Measurements from ENCODE around the gene FANCF. TPM values are rescaled to one million over a fixed set of nuclear protein-coding genes. Genes with fewer than 3 reads are reported as not detected.

The FANCF gene
- total RNA-seq, 1 experiment from 2014 or later: 23.0 TPM

- TF ChIP-seq ATF2 (CRISPR knock-in tag; IDR thresholded peaks at IDR 0.05; ENCODE audit: borderline replicate concordance, low read depth) (no peak), MAX (CRISPR knock-in tag; IDR thresholded peaks at IDR 0.05) (peak; percentile 89), MYBL2 (CRISPR knock-in tag; IDR thresholded peaks at IDR 0.05) (peak; percentile 41; the same call in 1 of the 2 replicates), ETV6 (CRISPR knock-in tag; IDR thresholded peaks at IDR 0.05) (0 out of 2 replicates have a peak, but pooled peaks have one; percentile 9), FOXP1 (CRISPR knock-in tag; IDR thresholded peaks at IDR 0.05; ENCODE audit: borderline replicate concordance) (peak; percentile 74; the same call in 1 of the 2 replicates), PREB (CRISPR knock-in tag; IDR thresholded peaks at IDR 0.05; ENCODE audit: borderline replicate concordance) (no peak), NR2C2 (CRISPR knock-in tag; IDR thresholded peaks at IDR 0.05) (no peak), FOXJ3 (CRISPR knock-in tag; IDR thresholded peaks at IDR 0.05; ENCODE audit: borderline replicate concordance) (no peak), ZNF232 (CRISPR knock-in tag; IDR thresholded peaks at IDR 0.05) (peak; percentile 17; the same call in 1 of the 2 replicates), ZNF317 (CRISPR knock-in tag; IDR thresholded peaks at IDR 0.05; ENCODE audit: borderline replicate concordance, low read depth) (peak; percentile 51; the same call in 1 of the 2 replicates), ATF3 (CRISPR knock-in tag; conservative IDR thresholded peaks at IDR 0.05) (peak; percentile 50; the same call in 1 of the 2 replicates), GABPB1 (CRISPR knock-in tag; IDR thresholded peaks at IDR 0.05) (peak; percentile 79), TEAD1 (CRISPR knock-in tag; IDR thresholded peaks at IDR 0.05) (peak; percentile 21; the same call in 1 of the 2 replicates), FOXP4 (CRISPR knock-in tag; IDR thresholded peaks at IDR 0.05) (peak; percentile 63; the same call in 1 of the 2 replicates)
- TF ChIP-seq, protein P1, sequence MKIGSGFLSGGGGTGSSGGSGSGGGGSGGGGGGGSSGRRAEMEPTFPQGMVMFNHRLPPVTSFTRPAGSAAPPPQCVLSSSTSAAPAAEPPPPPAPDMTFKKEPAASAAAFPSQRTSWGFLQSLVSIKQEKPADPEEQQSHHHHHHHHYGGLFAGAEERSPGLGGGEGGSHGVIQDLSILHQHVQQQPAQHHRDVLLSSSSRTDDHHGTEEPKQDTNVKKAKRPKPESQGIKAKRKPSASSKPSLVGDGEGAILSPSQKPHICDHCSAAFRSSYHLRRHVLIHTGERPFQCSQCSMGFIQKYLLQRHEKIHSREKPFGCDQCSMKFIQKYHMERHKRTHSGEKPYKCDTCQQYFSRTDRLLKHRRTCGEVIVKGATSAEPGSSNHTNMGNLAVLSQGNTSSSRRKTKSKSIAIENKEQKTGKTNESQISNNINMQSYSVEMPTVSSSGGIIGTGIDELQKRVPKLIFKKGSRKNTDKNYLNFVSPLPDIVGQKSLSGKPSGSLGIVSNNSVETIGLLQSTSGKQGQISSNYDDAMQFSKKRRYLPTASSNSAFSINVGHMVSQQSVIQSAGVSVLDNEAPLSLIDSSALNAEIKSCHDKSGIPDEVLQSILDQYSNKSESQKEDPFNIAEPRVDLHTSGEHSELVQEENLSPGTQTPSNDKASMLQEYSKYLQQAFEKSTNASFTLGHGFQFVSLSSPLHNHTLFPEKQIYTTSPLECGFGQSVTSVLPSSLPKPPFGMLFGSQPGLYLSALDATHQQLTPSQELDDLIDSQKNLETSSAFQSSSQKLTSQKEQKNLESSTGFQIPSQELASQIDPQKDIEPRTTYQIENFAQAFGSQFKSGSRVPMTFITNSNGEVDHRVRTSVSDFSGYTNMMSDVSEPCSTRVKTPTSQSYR (CRISPR knock-in tag; IDR thresholded peaks at IDR 0.05): no peak
- TF ChIP-seq, protein P2, sequence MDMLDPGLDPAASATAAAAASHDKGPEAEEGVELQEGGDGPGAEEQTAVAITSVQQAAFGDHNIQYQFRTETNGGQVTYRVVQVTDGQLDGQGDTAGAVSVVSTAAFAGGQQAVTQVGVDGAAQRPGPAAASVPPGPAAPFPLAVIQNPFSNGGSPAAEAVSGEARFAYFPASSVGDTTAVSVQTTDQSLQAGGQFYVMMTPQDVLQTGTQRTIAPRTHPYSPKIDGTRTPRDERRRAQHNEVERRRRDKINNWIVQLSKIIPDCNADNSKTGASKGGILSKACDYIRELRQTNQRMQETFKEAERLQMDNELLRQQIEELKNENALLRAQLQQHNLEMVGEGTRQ (CRISPR knock-in tag; IDR thresholded peaks at IDR 0.05): 0 out of 2 replicates have a peak, but pooled peaks have one; percentile 18
- TF ChIP-seq, protein P3, sequence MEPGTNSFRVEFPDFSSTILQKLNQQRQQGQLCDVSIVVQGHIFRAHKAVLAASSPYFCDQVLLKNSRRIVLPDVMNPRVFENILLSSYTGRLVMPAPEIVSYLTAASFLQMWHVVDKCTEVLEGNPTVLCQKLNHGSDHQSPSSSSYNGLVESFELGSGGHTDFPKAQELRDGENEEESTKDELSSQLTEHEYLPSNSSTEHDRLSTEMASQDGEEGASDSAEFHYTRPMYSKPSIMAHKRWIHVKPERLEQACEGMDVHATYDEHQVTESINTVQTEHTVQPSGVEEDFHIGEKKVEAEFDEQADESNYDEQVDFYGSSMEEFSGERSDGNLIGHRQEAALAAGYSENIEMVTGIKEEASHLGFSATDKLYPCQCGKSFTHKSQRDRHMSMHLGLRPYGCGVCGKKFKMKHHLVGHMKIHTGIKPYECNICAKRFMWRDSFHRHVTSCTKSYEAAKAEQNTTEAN (CRISPR knock-in tag; IDR thresholded peaks at IDR 0.05): peak; percentile 57
Observed at GRCh38 chr11:22625448-22626287, at the start of gene FANCF (continued).
